ENCODE results near the gene SEMA3G.

The SEMA3G gene

DNA sequence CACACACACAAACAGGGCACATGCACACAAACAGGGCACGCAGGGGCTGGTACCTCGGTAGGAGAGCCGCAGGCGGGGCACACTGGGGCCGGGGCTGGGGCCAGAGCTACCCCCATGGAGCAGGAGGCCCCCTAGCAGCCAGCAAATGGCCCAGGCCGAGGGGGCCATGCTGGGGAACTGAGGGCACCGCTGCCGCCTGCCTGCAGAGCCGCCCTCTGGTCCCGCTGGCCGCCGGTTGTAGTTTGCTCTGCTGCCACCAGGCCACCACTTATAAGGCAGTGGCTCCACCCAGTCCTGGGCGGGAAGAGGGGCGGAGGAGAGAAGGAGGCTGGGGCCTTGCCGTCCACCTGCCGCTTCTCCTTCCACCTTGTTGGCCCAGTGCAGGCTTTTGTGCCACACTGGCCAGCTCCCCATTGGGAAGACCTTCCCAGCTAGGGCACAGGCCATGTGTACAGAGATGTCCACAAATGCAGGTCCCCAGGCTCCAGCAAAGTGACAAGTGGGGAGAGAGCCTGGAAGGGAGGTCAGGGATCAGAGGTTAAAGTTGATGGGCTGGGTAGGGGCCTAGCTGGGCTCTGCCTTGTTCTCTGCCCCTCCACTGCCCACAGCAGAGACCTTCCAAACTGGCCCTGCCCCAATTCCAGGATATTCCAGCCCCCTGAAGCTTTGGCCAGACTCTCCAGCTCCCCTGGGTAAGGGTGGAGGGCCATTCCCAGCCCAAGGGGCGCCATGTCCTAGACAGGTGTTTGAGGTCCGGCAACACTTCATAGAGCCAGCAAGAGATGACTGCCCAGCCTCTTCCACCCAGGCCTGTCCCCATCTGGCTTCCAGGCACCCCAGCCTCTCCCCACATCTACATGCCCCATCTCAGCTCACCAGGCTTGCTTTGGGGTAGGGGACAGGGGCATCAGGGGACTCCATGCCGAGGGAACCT, at the start of gene SEMA3G:
Gene SEMA3G (minus strand): TSS at position 244 of the 934 bp plus-strand sequence. CDS start 76 bp downstream, at position 168.
- H3K9ac ChIP-seq (ENCODE audit: low read depth, low read length), result peak within 1 kb of the TSS; percentile 17; the same call in 1 of the 2 replicates
- no peaks in the 10 kb centered on the region for H3K9me3 ChIP-seq (ENCODE audit: control insufficient read depth, insufficient read depth, low read length)
- peaks cover 5% of the 10 kb centered on the region; the same call in 1 of the 2 replicates for H3K4me1 ChIP-seq (ENCODE audit: insufficient read depth, low read length)
- H3K36me3 ChIP-seq (ENCODE audit: insufficient read depth, low read length), result no peaks in the 10 kb centered on the region

DNA sequence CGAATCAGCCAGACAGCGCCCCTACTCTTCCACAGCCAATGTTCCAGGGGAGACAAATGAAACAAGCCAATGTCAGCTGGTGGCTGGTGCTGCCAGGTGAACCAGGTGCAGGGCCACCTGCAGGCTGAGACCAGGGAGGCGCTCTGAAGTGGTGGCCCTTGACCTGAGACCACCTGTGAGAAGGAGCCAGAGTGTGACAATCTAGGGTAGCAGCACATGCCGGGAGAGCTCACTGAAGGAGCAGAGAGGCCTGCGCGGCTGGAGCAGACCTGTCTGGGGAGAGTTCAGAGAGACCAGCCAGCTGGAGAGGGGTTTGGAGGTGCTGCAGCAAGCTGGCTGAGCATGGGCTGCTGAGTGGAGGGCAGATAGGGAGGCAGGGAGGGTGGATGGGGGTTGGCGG, 49.5 kb upstream of the SEMA3G start:
- Histone ChIP-seq H3K9ac (ENCODE audit: low read depth, low read length) (no peak overlapping the region), H3K36me3 (ENCODE audit: insufficient read depth, low read length) (0 out of 2 replicates have a peak, but pooled peaks cover 6% of the 10 kb centered on the region), H3K4me1 (ENCODE audit: insufficient read depth, low read length) (no peaks in the 10 kb centered on the region), H3K9me3 (ENCODE audit: control insufficient read depth, insufficient read depth, low read length) (no peaks in the 10 kb centered on the region; the same call in 1 of the 2 replicates)

DNA sequence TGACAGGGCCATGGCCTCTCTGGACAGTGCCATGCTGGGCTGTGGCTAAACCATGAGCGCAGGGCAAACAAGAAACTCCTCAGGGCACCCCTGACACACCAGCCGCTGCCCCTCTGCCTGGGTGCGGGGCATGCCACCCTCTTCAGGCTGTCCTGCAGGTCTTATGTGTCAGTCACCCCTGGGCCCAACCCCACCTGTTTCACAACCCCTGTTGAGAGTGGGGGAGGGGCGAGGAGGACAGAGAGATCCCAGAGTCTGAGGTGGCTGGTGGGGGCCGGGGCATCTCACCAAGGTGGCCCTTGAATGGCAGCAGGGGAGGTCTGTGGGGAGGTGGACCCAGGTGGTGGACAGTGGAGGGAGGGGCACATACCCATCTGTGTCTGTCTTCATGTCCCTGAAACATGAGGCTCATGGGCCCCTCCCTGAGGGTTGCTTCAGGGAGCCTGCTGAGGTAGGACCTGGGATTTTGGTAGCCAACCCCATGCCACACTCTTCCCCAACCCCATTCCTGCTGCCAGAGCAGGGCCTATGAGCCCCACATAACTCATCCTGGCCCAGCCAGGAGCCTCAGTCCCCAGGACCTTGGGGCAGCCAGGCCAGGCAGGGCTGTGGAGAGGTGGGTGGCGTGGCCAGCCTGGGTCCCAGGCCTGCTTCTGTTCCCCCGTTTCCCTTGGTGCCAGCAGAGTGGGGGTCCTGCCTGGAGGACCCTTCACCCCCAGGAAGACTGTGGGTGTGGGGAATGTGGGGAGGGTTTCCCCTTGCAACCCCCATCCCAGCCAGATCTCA, 48.5 kb upstream of the SEMA3G start:
- no peaks in the 10 kb centered on the region for H3K4me1 ChIP-seq (ENCODE audit: insufficient read depth, low read length)

DNA sequence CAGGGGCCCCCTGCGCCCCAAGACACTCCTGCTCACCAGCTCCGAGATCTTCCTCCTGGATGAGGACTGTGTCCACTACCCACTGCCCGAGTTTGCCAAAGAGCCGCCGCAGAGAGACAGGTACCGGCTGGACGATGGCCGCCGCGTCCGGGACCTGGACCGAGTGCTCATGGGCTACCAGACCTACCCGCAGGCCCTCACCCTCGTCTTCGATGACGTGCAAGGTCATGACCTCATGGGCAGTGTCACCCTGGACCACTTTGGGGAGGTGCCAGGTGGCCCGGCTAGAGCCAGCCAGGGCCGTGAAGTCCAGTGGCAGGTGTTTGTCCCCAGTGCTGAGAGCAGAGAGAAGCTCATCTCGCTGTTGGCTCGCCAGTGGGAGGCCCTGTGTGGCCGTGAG, 47.2 kb upstream of the SEMA3G start:
- Histone ChIP-seq H3K9ac (ENCODE audit: low read depth, low read length) (no peak overlapping the region), H3K9me3 (ENCODE audit: control insufficient read depth, insufficient read depth, low read length) (no peaks in the 10 kb centered on the region), H3K36me3 (ENCODE audit: insufficient read depth, low read length) (0 out of 2 replicates have a peak, but pooled peaks cover 6% of the 10 kb centered on the region), H3K4me1 (ENCODE audit: insufficient read depth, low read length) (no peaks in the 10 kb centered on the region)

More for the DNA sequence above, 48.5 kb upstream of the SEMA3G start:
- H3K9me3 ChIP-seq (ENCODE audit: control insufficient read depth, insufficient read depth, low read length), result no peaks in the 10 kb centered on the region; the same call in 1 of the 2 replicates
- H3K36me3 ChIP-seq (ENCODE audit: insufficient read depth, low read length), result 0 out of 2 replicates have a peak, but pooled peaks cover 6% of the 10 kb centered on the region
- H3K9ac ChIP-seq (ENCODE audit: low read depth, low read length), result no peak overlapping the region

DNA sequence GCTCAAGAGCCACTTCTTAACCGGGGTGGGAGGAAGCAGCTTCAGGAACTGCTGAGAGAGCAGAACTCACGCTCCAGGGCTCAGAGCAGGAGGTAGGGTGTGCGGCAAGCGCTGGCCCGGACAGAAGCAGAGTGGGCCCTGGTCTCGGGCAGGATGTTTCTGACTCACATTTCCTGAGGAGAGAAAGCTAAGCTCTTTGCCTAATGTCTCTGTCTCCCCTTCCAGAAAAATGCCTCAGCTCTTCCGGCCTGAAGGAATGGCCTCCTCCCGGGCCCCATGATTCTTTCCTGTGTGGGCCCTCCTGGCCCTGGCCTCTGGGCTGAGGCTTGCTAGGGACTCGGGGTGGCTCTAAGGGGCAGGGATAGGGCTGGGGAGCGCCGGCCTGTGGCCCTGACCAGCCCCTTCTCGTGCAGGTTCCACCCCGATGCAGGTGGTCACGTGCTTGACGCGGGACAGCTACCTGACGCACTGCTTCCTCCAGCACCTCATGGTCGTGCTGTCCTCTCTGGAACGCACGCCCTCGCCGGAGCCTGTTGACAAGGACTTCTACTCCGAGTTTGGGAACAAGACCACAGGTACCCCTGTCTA, 46.1 kb upstream of the SEMA3G start:
- Histone ChIP-seq H3K36me3 (ENCODE audit: insufficient read depth, low read length) (0 out of 2 replicates have a peak, but pooled peaks cover 6% of the 10 kb centered on the region), H3K4me1 (ENCODE audit: insufficient read depth, low read length) (no peaks in the 10 kb centered on the region), H3K9ac (ENCODE audit: low read depth, low read length) (no peak overlapping the region), H3K9me3 (ENCODE audit: control insufficient read depth, insufficient read depth, low read length) (no peaks in the 10 kb centered on the region)

DNA sequence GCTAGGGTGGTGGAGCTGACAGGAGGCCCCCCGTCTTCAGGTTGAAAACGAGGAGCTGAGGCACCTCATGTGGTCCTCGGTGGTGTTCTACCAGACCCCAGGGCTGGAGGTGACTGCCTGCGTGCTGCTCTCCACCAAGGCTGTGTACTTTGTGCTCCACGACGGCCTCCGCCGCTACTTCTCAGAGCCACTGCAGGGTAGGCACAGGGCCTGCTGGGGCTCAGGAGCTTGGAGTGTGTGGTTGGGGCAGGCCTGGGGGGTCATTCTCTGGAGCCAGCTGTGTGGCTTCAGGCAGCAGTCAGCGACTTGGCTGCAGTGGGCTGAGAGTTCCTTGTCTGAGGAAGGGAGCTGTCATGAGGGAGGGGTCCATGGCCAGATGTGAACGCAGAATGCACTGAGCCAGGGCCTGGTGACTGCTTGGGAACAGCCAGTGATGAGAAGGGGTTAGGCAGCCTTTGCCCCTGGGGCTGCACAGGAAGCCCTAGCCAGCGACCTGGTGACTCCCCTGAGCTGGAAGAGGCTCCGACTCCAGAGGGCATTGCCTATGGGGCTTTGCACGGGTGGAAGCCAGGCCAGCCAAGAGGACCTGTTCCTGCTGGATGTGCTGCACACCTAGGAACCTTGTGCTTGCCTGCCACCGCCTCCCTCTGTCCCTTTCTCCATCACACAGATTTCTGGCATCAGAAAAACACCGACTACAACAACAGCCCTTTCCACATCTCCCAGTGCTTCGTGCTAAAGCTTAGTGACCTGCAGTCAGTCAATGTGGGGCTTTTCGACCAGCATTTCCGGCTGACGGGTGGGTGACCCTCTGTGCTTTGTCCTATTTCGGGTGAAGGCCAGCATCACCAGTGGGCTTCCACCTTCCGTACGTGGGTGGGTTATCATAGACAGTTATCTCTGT, 45.4 kb upstream of the SEMA3G start:
- Histone ChIP-seq H3K36me3 (ENCODE audit: insufficient read depth, low read length) (0 out of 2 replicates have a peak, but pooled peaks cover 6% of the 10 kb centered on the region), H3K9me3 (ENCODE audit: control insufficient read depth, insufficient read depth, low read length) (no peaks in the 10 kb centered on the region), H3K4me1 (ENCODE audit: insufficient read depth, low read length) (no peaks in the 10 kb centered on the region), H3K9ac (ENCODE audit: low read depth, low read length) (no peak overlapping the region)

DNA sequence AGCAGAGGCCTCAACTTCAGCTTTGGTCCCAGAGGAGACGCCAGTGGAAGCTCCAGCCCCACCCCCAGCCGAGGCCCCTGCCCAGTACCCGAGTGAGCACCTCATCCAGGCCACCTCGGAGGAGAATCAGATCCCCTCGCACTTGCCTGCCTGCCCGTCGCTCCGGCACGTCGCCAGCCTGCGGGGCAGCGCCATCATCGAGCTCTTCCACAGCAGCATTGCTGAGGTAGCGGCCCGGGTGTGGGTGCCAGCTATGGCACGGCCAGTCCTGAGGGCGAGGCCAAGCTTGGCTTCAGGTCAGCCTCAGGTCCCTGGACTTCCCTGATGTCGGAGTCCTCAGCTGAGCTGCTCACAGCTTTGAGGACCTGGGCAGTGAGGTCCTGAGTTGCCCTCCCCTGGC, 44.5 kb upstream of the SEMA3G start:
- no peaks in the 10 kb centered on the region for H3K9me3 ChIP-seq (ENCODE audit: control insufficient read depth, insufficient read depth, low read length)
- H3K9ac ChIP-seq (ENCODE audit: low read depth, low read length), result no peak overlapping the region
- H3K4me1 ChIP-seq (ENCODE audit: insufficient read depth, low read length), result no peaks in the 10 kb centered on the region
- 0 out of 2 replicates have a peak, but pooled peaks cover 6% of the 10 kb centered on the region for H3K36me3 ChIP-seq (ENCODE audit: insufficient read depth, low read length)

DNA sequence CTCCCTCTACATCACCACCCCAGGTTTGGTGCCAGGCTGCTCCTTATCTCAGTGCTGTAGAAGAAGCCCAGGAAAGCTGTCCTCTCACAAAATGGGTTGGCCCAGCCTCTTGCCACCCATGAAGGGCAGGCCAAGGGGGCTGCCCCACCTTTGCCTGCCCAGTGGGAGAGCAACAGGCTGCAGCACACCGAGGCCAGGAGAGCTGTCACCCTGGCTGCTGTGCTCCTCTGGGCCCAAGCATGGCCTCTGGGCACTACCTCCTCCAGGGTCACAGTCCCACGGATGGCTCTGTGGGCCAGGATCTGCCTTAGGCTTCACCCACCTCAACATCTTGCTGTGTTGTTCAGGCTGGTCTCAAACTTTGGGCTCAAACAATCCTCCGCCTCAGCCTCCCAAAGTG, 43.8 kb upstream of the SEMA3G start:
- Histone ChIP-seq H3K4me1 (ENCODE audit: insufficient read depth, low read length) (no peaks in the 10 kb centered on the region), H3K36me3 (ENCODE audit: insufficient read depth, low read length) (peaks cover 6% of the 10 kb centered on the region; the same call in 1 of the 2 replicates), H3K9me3 (ENCODE audit: control insufficient read depth, insufficient read depth, low read length) (no peaks in the 10 kb centered on the region), H3K9ac (ENCODE audit: low read depth, low read length) (no peak overlapping the region)

DNA sequence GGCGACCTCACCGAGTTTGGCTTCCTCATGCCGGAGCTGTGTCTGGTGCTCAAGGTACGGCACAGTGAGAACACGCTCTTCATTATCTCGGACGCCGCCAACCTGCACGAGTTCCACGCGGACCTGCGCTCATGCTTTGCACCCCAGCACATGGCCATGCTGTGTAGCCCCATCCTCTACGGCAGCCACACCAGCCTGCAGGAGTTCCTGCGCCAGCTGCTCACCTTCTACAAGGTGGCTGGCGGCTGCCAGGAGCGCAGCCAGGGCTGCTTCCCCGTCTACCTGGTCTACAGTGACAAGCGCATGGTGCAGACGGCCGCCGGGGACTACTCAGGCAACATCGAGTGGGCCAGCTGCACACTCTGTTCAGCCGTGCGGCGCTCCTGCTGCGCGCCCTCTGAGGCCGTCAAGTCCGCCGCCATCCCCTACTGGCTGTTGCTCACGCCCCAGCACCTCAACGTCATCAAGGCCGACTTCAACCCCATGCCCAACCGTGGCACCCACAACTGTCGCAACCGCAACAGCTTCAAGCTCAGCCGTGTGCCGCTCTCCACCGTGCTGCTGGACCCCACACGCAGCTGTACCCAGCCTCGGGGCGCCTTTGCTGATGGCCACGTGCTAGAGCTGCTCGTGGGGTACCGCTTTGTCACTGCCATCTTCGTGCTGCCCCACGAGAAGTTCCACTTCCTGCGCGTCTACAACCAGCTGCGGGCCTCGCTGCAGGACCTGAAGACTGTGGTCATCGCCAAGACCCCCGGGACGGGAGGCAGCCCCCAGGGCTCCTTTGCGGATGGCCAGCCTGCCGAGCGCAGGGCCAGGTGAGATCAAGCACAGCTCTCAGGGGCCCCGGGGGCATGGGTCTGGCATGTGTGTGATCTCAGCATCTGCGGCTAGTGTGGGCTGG, 43.1 kb upstream of the SEMA3G start:
- Histone ChIP-seq H3K36me3 (ENCODE audit: insufficient read depth, low read length) (peaks cover 6% of the 10 kb centered on the region; the same call in 1 of the 2 replicates), H3K9ac (ENCODE audit: low read depth, low read length) (no peak overlapping the region), H3K9me3 (ENCODE audit: control insufficient read depth, insufficient read depth, low read length) (no peaks in the 10 kb centered on the region), H3K4me1 (ENCODE audit: insufficient read depth, low read length) (no peaks in the 10 kb centered on the region)

DNA sequence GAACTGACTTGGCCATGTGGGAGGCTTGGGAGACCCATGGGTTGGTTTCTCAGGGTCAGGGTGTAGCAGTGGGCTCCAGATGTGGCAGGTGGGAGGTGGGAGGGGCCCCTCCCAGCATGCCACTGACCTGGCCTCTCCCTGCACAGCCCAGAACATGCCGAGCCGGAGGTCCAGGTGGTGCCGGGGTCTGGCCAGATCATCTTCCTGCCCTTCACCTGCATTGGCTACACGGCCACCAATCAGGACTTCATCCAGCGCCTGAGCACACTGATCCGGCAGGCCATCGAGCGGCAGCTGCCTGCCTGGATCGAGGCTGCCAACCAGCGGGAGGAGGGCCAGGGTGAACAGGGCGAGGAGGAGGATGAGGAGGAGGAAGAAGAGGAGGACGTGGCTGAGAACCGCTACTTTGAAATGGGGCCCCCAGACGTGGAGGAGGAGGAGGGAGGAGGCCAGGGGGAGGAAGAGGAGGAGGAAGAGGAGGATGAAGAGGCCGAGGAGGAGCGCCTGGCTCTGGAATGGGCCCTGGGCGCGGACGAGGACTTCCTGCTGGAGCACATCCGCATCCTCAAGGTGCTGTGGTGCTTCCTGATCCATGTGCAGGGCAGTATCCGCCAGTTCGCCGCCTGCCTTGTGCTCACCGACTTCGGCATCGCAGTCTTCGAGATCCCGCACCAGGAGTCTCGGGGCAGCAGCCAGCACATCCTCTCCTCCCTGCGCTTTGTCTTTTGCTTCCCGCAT, 42.3 kb upstream of the SEMA3G start:
- Histone ChIP-seq H3K9me3 (ENCODE audit: control insufficient read depth, insufficient read depth, low read length) (no peaks in the 10 kb centered on the region), H3K9ac (ENCODE audit: low read depth, low read length) (no peak overlapping the region), H3K4me1 (ENCODE audit: insufficient read depth, low read length) (no peaks in the 10 kb centered on the region), H3K36me3 (ENCODE audit: insufficient read depth, low read length) (peaks cover 12% of the 10 kb centered on the region)

DNA sequence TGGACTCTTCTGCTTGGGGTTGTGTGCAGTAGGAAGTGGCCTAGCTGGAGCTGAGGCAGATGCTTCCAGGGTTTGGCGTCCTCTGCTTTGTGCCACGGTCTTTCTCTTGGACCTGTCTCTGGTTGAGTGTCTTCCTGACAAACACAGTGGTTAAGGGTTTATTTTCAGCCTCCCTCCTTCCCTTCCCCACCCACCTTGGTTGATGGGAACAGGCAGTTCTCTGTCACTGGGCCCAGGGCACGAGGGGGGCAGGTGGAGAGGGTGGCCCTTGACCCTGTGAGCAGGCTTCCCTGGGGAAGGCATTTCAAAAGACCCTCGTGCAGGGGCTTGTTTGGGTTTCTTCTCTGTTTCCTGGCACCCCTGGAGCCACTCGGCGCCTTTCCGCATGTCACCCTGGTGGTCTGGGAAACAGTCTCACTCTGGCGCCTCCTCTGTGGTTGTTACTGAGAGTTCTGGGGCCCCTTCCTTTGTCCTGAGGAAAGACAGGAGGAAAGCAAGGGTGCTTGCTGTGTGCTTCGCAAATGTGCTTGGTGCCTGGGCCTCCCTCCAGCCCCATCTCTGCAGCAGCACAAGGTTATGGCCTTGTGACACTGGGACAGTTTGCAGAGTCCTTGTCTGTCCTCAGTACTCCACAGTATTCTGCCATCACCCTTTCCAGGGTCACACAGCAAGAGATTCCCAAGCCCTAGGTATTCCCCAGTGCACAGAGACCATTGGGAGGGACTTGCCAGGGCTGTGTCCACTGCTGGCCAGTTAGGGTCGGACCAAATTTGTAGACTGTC, 40.0 kb upstream of the SEMA3G start:
- Histone ChIP-seq H3K4me1 (ENCODE audit: insufficient read depth, low read length) (no peaks in the 10 kb centered on the region), H3K9ac (ENCODE audit: low read depth, low read length) (no peak overlapping the region), H3K9me3 (ENCODE audit: control insufficient read depth, insufficient read depth, low read length) (no peaks in the 10 kb centered on the region), H3K36me3 (ENCODE audit: insufficient read depth, low read length) (peaks cover 10% of the 10 kb centered on the region)
